Activated B cell treated with CpG ODN at 0.5 μM for 24 hours (primary cell): ENCODE results near the gene USP32. TPM values are rescaled to one million over a fixed set of nuclear protein-coding genes. Genes with fewer than 3 reads are reported as not detected.

Experiments
- ATAC-seq: fragments of 200-7000 bp; cut with Tn5 transposase; one replicate; pipeline ENCODE4 v1.10.0; 2021; ENCODE audit warnings: low read depth, mild to moderate bottlenecking, moderate library complexity
- CTCF ChIA-PET: fragments of 350-600 bp; sonication (Branson Sonifier 250); formaldehyde crosslinking; loops from one replicate; lab custom pipeline; 2021; ENCODE audit warnings: antibody characterized with exemption; lab: Charles Lee
- POLR2A ChIA-PET: fragments of 350-600 bp; sonication (Branson Sonifier 250); formaldehyde crosslinking; loops from one replicate; lab custom pipeline; 2021; ENCODE audit warnings: antibody characterized with exemption; lab: Charles Lee
- DNase-seq: peaks from one replicate; pipeline ENCODE4 v3.0.0; 2022
- H3K27ac Mint-ChIP-seq: one replicate; pipeline ENCODE4 v1.8.0; 2020; ENCODE audit warnings: mixed read lengths
- H3K27me3 Mint-ChIP-seq: one replicate; pipeline ENCODE4 v1.8.0; 2021; ENCODE audit warnings: mixed read lengths
- H3K36me3 Mint-ChIP-seq: one replicate; pipeline ENCODE4 v1.8.0; 2021; ENCODE audit warnings: low read depth, mixed read lengths
- H3K4me1 Mint-ChIP-seq: one replicate; pipeline ENCODE4 v1.8.0; 2021; ENCODE audit warnings: mixed read lengths
- H3K4me3 Mint-ChIP-seq: one replicate; pipeline ENCODE4 v1.8.0; 2020; ENCODE audit warnings: mild to moderate bottlenecking, mixed read lengths
- H3K9me3 Mint-ChIP-seq: one replicate; pipeline ENCODE4 v1.8.0; 2020; ENCODE audit warnings: mixed read lengths
- intact Hi-C: fragments of 100-400 bp; cut with micrococcal nuclease; formaldehyde crosslinking; loops from one replicate; pipeline ENCODE4 v1.15.1; 2024
- total RNA-seq: library from RNA; stranded (reverse); gene quantifications from 2 replicates; pipeline ENCODE4 v1.2.3, GENCODE V29; 2022
- TF ChIP-seq, protein P1 (sequence below): fragments of 200-600 bp; IDR thresholded peaks from one replicate; pipeline ENCODE4 v1.8.0; 2022; ENCODE audit warnings: antibody characterized with exemption, mild to moderate bottlenecking

Gene USP32
- total RNA-seq, 1 donor from 2014 or later = 59.2 TPM

DNA sequence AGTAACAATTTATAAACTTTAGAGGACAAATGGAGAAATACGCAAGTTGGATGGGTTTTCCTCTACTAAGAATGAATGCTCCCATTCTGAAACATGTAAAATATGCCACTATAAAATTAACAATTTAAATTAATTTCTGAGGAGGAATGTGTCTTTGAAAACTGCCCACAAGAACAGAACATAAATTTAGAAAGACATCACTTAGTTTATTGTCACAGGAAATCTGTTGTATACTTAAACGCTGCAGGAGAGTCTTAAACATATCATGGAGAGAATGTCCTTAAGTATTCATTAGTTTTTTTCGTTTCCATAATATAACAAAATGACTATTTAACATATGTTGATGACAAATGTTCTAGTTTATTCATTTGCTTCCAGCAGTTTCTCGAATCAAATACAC lies 29.6 kb downstream of the USP32 start:
- no peak for ATAC-seq
- TF ChIP-seq, protein P1, sequence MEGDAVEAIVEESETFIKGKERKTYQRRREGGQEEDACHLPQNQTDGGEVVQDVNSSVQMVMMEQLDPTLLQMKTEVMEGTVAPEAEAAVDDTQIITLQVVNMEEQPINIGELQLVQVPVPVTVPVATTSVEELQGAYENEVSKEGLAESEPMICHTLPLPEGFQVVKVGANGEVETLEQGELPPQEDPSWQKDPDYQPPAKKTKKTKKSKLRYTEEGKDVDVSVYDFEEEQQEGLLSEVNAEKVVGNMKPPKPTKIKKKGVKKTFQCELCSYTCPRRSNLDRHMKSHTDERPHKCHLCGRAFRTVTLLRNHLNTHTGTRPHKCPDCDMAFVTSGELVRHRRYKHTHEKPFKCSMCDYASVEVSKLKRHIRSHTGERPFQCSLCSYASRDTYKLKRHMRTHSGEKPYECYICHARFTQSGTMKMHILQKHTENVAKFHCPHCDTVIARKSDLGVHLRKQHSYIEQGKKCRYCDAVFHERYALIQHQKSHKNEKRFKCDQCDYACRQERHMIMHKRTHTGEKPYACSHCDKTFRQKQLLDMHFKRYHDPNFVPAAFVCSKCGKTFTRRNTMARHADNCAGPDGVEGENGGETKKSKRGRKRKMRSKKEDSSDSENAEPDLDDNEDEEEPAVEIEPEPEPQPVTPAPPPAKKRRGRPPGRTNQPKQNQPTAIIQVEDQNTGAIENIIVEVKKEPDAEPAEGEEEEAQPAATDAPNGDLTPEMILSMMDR = no peak
- no peaks in the 10 kb centered on the region for H3K4me1 Mint-ChIP-seq
- ChIA-PET CTCF (no interaction called here), POLR2A (no interaction called here)
- H3K27ac Mint-ChIP-seq = no peak overlapping the region
- H3K27me3 Mint-ChIP-seq = no peaks in the 10 kb centered on the region
- H3K36me3 Mint-ChIP-seq = peaks cover 3% of the 10 kb centered on the region
- intact Hi-C loops = no loop called here
- H3K9me3 Mint-ChIP-seq = no peaks in the 10 kb centered on the region
- no peak for DNase-seq
- no peak overlapping the region for H3K4me3 Mint-ChIP-seq

DNA sequence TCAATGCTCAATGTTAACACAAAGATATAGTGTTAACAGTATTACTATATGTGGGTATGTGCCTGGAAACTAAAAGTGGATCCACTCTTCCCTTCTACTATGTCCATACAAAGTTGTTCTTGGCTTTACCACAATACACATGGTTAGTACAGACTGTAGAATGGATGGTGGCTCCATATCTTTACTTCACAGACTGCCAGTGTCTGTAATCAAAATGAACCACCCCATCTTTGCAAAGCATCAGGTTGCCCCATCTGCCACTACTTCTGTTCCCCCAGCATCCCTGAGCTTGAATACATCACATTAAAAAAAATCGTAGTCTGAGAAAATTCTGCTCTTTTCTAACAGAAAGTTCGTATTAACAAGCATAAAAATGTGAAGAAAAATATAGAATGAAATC lies 30.0 kb downstream of the USP32 start:
- H3K4me1 Mint-ChIP-seq = peaks cover under 1% of the 10 kb centered on the region
- peaks cover 3% of the 10 kb centered on the region for H3K36me3 Mint-ChIP-seq
- TF ChIP-seq, protein P1 = no peak
- DNase-seq (no peak), ATAC-seq (no peak)
- H3K4me3 Mint-ChIP-seq = no peak overlapping the region
- POLR2A ChIA-PET = no interaction called here
- CTCF ChIA-PET = no interaction called here
- H3K9me3 Mint-ChIP-seq = no peaks in the 10 kb centered on the region
- H3K27ac Mint-ChIP-seq = no peak overlapping the region
- intact Hi-C loops = no loop called here
- no peaks in the 10 kb centered on the region for H3K27me3 Mint-ChIP-seq

DNA sequence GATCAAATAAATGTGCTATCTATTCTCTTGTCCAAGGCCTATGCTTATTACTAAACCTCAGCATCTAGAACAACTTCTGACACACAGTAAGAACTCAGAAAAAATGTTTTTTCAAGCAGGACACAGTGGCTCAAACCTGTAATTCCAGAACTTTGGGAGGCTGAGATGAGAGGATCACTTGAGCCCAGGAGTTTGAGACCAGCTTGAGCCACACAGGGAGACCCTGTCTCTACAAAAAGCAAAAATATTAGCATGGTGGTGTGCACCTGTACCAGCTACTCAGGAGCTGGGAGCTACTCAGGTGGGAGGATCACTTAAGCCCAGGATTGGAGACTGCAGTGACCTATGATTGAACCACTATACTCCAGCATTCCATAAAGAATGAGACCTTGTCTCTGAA lies 32.5 kb downstream of the USP32 start:
- Mint-ChIP-seq H3K4me3 (no peak overlapping the region), H3K9me3 (peaks cover 3% of the 10 kb centered on the region), H3K36me3 (peaks cover 3% of the 10 kb centered on the region), H3K27me3 (no peaks in the 10 kb centered on the region), H3K4me1 (peaks cover 20% of the 10 kb centered on the region), H3K27ac (no peak overlapping the region)
- intact Hi-C loops = loop anchor here (5.0 kb wide), 1 partner anchor 38 kb away; no protein-coding TSS in a partner anchor
- ChIA-PET POLR2A (no interaction called here), CTCF (no interaction called here)
- DNase-seq = no peak
- ATAC-seq = no peak
- TF ChIP-seq, protein P1 = no peak

DNA sequence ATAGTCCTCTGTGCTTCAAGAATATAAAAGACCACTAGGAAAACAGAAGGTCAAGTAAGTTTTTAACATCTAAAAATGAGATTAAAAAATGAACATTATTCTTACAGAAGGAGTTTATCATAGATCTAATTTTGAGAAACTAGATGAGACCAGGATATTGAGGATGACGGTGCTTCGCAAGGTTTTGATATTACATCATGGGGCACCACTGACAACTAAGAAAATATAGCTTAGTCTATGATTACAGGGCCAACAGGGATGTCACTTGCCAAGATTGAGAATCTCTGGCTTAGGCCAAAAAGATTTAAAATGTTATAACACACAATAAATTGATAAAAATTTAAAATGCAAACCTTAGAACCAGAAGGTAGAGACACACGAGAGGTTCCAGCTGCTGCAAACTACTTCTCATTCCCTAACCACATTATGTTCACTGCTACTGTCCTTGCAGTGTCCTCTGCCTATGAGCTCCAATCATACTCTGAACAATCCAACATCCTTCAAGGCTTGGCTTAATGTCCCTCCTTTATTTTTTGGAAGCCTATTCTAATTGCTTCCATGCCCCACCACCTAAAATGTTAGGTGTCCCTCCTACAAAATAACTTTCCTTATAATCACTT lies 33.2 kb downstream of the USP32 start:
- TF ChIP-seq, protein P1 = no peak
- DNase-seq = no peak
- ChIA-PET POLR2A (no interaction called here), CTCF (no interaction called here)
- Mint-ChIP-seq H3K27ac (no peak overlapping the region), H3K27me3 (no peaks in the 10 kb centered on the region), H3K4me3 (no peak overlapping the region), H3K36me3 (peaks cover 3% of the 10 kb centered on the region), H3K9me3 (peaks cover 3% of the 10 kb centered on the region), H3K4me1 (peaks cover 20% of the 10 kb centered on the region)
- intact Hi-C loops = loop anchor here (5.0 kb wide), 1 partner anchor 39 kb away; no protein-coding TSS in a partner anchor
- ATAC-seq = no peak

DNA sequence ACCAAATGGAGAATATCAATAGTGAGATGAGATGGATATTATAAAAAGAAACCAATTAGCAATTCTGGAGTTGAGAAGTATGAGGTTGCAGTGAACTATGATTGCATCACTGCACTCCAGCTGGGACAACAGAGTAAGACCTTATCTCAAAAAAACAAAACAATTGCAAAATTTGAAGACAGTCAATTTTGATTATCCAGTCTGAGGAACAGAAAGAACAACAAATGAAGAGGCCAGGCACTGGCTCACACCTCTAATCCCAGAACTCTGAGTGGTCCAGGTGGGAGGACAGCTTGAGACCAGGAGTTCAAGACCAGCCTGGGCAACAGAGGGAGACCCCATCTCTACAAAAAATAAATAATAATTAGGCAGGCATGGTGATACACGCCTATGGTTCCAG lies 35.0 kb downstream of the USP32 start:
- TF ChIP-seq, protein P1 = no peak
- Mint-ChIP-seq H3K9me3 (peaks cover 3% of the 10 kb centered on the region), H3K4me3 (no peak overlapping the region), H3K27me3 (no peaks in the 10 kb centered on the region), H3K36me3 (peaks cover 3% of the 10 kb centered on the region), H3K4me1 (peaks cover 20% of the 10 kb centered on the region), H3K27ac (no peak overlapping the region)
- DNase-seq (no peak), ATAC-seq (no peak)
- intact Hi-C loops = loop anchor here (5.0 kb wide), 1 partner anchor 40 kb away; no protein-coding TSS in a partner anchor
- ChIA-PET POLR2A (no interaction called here), CTCF (no interaction called here)
